Measurements from ENCODE around the gene BCL10.

DNA sequence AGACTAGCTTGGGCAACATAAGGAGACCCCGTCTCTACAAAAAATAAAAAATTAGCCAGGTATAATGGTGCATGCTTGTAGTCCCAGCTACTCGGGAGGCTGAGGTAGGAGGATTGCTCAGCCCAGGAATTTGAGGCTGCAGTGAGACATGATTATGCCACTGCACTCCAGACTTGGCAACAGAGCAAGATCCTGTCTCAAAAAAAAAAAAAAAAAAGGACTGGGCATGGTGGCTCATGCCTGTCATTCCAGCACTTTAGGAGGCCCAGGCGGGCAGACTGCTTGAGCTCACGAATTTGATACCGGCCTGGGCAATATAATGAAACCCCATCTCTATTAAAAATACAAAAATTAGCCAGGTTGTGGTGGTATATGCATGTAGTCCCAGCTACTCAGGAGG lies 47.3 kb upstream of the BCL10 start:
- TF ChIP-seq, protein P1, sequence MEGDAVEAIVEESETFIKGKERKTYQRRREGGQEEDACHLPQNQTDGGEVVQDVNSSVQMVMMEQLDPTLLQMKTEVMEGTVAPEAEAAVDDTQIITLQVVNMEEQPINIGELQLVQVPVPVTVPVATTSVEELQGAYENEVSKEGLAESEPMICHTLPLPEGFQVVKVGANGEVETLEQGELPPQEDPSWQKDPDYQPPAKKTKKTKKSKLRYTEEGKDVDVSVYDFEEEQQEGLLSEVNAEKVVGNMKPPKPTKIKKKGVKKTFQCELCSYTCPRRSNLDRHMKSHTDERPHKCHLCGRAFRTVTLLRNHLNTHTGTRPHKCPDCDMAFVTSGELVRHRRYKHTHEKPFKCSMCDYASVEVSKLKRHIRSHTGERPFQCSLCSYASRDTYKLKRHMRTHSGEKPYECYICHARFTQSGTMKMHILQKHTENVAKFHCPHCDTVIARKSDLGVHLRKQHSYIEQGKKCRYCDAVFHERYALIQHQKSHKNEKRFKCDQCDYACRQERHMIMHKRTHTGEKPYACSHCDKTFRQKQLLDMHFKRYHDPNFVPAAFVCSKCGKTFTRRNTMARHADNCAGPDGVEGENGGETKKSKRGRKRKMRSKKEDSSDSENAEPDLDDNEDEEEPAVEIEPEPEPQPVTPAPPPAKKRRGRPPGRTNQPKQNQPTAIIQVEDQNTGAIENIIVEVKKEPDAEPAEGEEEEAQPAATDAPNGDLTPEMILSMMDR (IDR thresholded peaks at IDR 0.05): no peak
- TF ChIP-seq POLR2A (IDR thresholded peaks at IDR 0.05): no peak
